Nephron (organoid): ENCODE results near the gene TEX48.

Experiments used
- H3K27ac Mint-ChIP-seq, 3 experiments: 2 replicates each; pipeline ENCODE4 v1.8.0; 2020; ENCODE audit warnings: mixed read lengths in 3 of 3, mild to moderate bottlenecking in 2 of 3, moderate library complexity in 1 of 3
- H3K27me3 Mint-ChIP-seq: 2 replicates; pipeline ENCODE4 v1.8.0; 2021; ENCODE audit warnings: low read depth, mild to moderate bottlenecking, moderate library complexity, mixed read lengths
- H3K36me3 Mint-ChIP-seq: 2 replicates; pipeline ENCODE4 v1.8.0; 2020; ENCODE audit warnings: low read depth, mixed read lengths
- H3K4me1 Mint-ChIP-seq: 2 replicates; pipeline ENCODE4 v1.8.0; 2020; ENCODE audit warnings: mixed read lengths
- H3K4me3 Mint-ChIP-seq, 3 experiments: 2 replicates each; pipeline ENCODE4 v1.8.0; 2020; ENCODE audit warnings: mild to moderate bottlenecking in 3 of 3, mixed read lengths in 3 of 3, moderate library complexity in 2 of 3
- H3K9me3 Mint-ChIP-seq: 2 replicates; pipeline ENCODE4 v1.8.0; 2020; ENCODE audit warnings: mixed read lengths
- CTCF ChIP-seq, 3 experiments: fragments of 200-600 bp; sonication (generic); IDR thresholded peaks; one replicate each; pipeline ENCODE4 v1.5.0; 2021; ENCODE audit warnings: antibody characterized with exemption in 3 of 3; ENCODE audit not compliant: unreplicated experiment in 3 of 3

TEX48 gene

GRCh38 chr9:114653556-114654159 is 28.3 kb downstream of the TEX48 start:
- TF ChIP-seq CTCF (IDR thresholded peaks at IDR 0.05; ENCODE audit: unreplicated experiment in 3 of 3), result peak; percentile 80 to 90 (median 87)
- H3K9me3 Mint-ChIP-seq, result no peaks in the 10 kb centered on the region
- no peak overlapping the region for H3K4me3 Mint-ChIP-seq
- no peaks in the 10 kb centered on the region for H3K27me3 Mint-ChIP-seq
- no peaks in the 10 kb centered on the region for H3K4me1 Mint-ChIP-seq
- H3K27ac Mint-ChIP-seq, result no peak overlapping the region
- H3K36me3 Mint-ChIP-seq, result peaks cover 14% of the 10 kb centered on the region

GRCh38 chr9:114652776-114653555 is 29.0 kb downstream of the TEX48 start:
- Mint-ChIP-seq H3K27ac (no peak overlapping the region), H3K9me3 (no peaks in the 10 kb centered on the region), H3K4me3 (no peak overlapping the region), H3K27me3 (no peaks in the 10 kb centered on the region), H3K4me1 (no peaks in the 10 kb centered on the region), H3K36me3 (peaks cover 14% of the 10 kb centered on the region)
- TF ChIP-seq CTCF (IDR thresholded peaks at IDR 0.05; ENCODE audit: unreplicated experiment in 3 of 3), result no peak

- H3K4me3 Mint-ChIP-seq, result no peak overlapping the region
- peaks cover 7% of the 10 kb centered on the region for H3K9me3 Mint-ChIP-seq
- no peak overlapping the region for H3K27ac Mint-ChIP-seq
- H3K4me1 Mint-ChIP-seq, result no peaks in the 10 kb centered on the region
- peaks cover 39% of the 10 kb centered on the region for H3K36me3 Mint-ChIP-seq
- no peak for TF ChIP-seq CTCF (IDR thresholded peaks at IDR 0.05; ENCODE audit: unreplicated experiment in 3 of 3)
- no peaks in the 10 kb centered on the region for H3K27me3 Mint-ChIP-seq
Measured at GRCh38 chr9:114643896-114644295, 38.1 kb downstream of the TEX48 start.

- Mint-ChIP-seq H3K36me3 (peaks cover 41% of the 10 kb centered on the region), H3K4me3 (no peak overlapping the region), H3K27me3 (no peaks in the 10 kb centered on the region), H3K9me3 (peaks cover 7% of the 10 kb centered on the region), H3K27ac (no peak overlapping the region), H3K4me1 (no peaks in the 10 kb centered on the region)
- no peak for TF ChIP-seq CTCF (IDR thresholded peaks at IDR 0.05; ENCODE audit: unreplicated experiment in 3 of 3)
Measured at GRCh38 chr9:114643001-114643400, 39.0 kb downstream of the TEX48 start.

- Mint-ChIP-seq H3K27ac (no peak overlapping the region), H3K27me3 (no peaks in the 10 kb centered on the region), H3K36me3 (peaks cover 34% of the 10 kb centered on the region), H3K9me3 (peaks cover 3% of the 10 kb centered on the region), H3K4me3 (no peak overlapping the region), H3K4me1 (no peaks in the 10 kb centered on the region)
- no peak for TF ChIP-seq CTCF (IDR thresholded peaks at IDR 0.05; ENCODE audit: unreplicated experiment in 3 of 3)
Measured at GRCh38 chr9:114641967-114642366, 40.0 kb downstream of the TEX48 start.

GRCh38 chr9:114638404-114638803 is 43.6 kb downstream of the TEX48 start:
- Mint-ChIP-seq H3K27me3 (no peaks in the 10 kb centered on the region), H3K4me1 (no peaks in the 10 kb centered on the region), H3K4me3 (no peak overlapping the region), H3K9me3 (no peaks in the 10 kb centered on the region), H3K27ac (no peak overlapping the region), H3K36me3 (peaks cover 22% of the 10 kb centered on the region)
- no peak for TF ChIP-seq CTCF (IDR thresholded peaks at IDR 0.05; ENCODE audit: unreplicated experiment in 3 of 3)
